Endothelial cell (in vitro differentiated cells): ENCODE measurements around the gene USP51. TPM values are rescaled to one million over a fixed set of nuclear protein-coding genes. Genes with fewer than 3 reads are reported as not detected.
"Not testable (repeated sequence)": the region's sequence is repeated elsewhere in the genome, so short reads cannot be mapped to it uniquely, and the experiment has no call there.

Source experiments
- DNase-seq: peaks from one replicate; pipeline ENCODE4 v3.0.0; 2021; ENCODE audit warnings: low spot score
- H3K27ac Mint-ChIP-seq: one replicate; pipeline ENCODE4 v1.8.0; 2021; ENCODE audit warnings: mixed read lengths, inconsistent platforms; ENCODE audit not compliant: unreplicated experiment
- H3K27me3 Mint-ChIP-seq: one replicate; pipeline ENCODE4 v1.8.0; 2021; ENCODE audit warnings: mild to moderate bottlenecking, moderate library complexity, mixed read lengths, inconsistent platforms; ENCODE audit not compliant: unreplicated experiment
- H3K36me3 Mint-ChIP-seq: one replicate; pipeline ENCODE4 v1.8.0; 2021; ENCODE audit warnings: mild to moderate bottlenecking, low read depth, mixed read lengths, inconsistent platforms; ENCODE audit not compliant: unreplicated experiment
- H3K4me1 Mint-ChIP-seq: one replicate; pipeline ENCODE4 v1.8.0; 2021; ENCODE audit warnings: mild to moderate bottlenecking, mixed read lengths, inconsistent platforms; ENCODE audit not compliant: unreplicated experiment
- H3K4me3 Mint-ChIP-seq: one replicate; pipeline ENCODE4 v1.8.0; 2021; ENCODE audit warnings: mild to moderate bottlenecking, mixed read lengths, inconsistent platforms; ENCODE audit not compliant: unreplicated experiment
- H3K9me3 Mint-ChIP-seq: one replicate; pipeline ENCODE4 v1.8.0; 2021; ENCODE audit warnings: mixed read lengths, inconsistent platforms; ENCODE audit not compliant: unreplicated experiment
- CTCF ChIP-seq: fragments of 200-600 bp; sonication (generic); IDR thresholded peaks from one replicate; pipeline ENCODE4 v1.5.0; 2021; ENCODE audit warnings: antibody characterized with exemption; ENCODE audit not compliant: unreplicated experiment
- long read RNA-seq: library from polyadenylated mRNA; unstranded; transcript quantifications from one replicate; pipeline ENCODE4 v2.0.0, GENCODE V29; 2020; ENCODE audit not compliant: unreplicated experiment
- total RNA-seq: library from RNA; stranded (reverse); fragmentation: NEBNext Ultra II Directional; extraction: Animal tissue kit (Norgen Biotek cat#: 25700); gene quantifications from one replicate; pipeline ENCODE4 v1.2.1, GENCODE V29; 2021; ENCODE audit not compliant: unreplicated experiment

Gene USP51
- total RNA-seq = 6.3 TPM
- long read RNA-seq = 0 reads

DNA sequence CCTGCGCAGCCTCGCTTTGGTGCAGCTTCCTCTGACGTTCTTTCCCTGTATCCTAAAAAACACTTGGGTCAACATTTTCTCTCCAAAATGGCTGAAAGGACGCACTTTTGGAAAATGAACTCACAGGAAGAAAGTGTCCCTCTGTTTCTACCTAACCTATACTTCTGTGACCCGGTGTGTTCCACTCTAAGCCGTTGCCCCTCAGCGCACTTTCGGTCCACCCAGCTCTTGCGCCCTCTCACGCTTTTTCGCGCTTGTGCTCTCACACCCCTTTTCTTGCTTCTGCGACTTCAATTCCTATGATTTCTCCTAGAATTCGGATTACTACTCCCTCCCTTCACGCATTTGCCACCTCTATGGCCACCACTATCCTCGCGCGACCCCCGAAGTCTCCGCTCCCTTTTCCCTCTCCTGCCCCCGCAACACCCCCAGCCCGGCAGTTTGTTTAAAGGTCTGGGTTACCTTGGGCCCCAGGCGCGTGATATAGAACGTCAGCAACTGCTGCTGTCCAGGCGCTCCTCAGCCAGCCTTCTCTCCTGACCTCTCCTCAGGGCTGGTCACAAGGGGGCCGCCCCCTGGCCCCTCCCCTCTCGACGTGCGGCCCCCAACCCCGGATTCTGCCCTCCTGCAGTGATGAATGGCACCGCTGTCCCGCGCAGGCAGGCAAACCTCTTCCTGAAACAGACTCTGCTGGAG lies at the start of gene USP51:
USP51 (minus strand) TSS at position 535 of the 696 bp plus-strand sequence. CDS start 909 bp downstream, outside the sequence.
- Mint-ChIP-seq H3K4me3 (peak within 1 kb of the TSS; percentile 96), H3K4me1 (peaks cover 5% of the 10 kb centered on the region), H3K36me3 (peaks cover 3% of the 10 kb centered on the region), H3K9me3 (no peaks in the 10 kb centered on the region), H3K27me3 (no peaks in the 10 kb centered on the region), H3K27ac (peak within 1 kb of the TSS; percentile 95)
- TF ChIP-seq CTCF = no peak
- peak; percentile 40 for DNase-seq

GRCh38 chrX:55524487-55524886 lies 34.8 kb upstream of the USP51 start:
- no peak overlapping the region for H3K4me3 Mint-ChIP-seq
- H3K9me3 Mint-ChIP-seq = no peaks in the 10 kb centered on the region
- H3K27me3 Mint-ChIP-seq = no peaks in the 10 kb centered on the region
- no peak for TF ChIP-seq CTCF
- H3K36me3 Mint-ChIP-seq = no peaks in the 10 kb centered on the region
- DNase-seq = no peak
- no peaks in the 10 kb centered on the region for H3K4me1 Mint-ChIP-seq
- H3K27ac Mint-ChIP-seq = no peak overlapping the region

DNA sequence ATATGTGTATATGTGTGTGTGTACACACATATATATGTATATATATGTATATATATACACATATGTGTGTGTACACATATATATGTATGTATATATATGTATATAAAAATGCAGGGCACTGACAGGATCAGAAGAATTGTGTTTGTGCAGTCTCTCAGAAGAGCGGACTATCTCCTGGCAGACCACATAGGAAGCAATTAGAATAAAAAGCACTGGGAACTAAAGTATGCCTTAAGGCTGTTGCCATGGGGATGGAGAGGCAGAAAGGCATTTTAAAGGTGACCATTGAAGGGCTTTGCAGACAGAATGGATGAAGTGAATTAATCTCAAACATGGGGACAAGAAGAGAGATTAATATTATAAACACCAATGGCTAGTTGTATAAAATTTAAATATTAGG lies 33.7 kb upstream of the USP51 start:
- no peak overlapping the region for H3K27ac Mint-ChIP-seq
- DNase-seq = no peak
- H3K9me3 Mint-ChIP-seq = no peaks in the 10 kb centered on the region
- no peaks in the 10 kb centered on the region for H3K27me3 Mint-ChIP-seq
- no peak for TF ChIP-seq CTCF
- no peaks in the 10 kb centered on the region for H3K36me3 Mint-ChIP-seq
- no peak overlapping the region for H3K4me3 Mint-ChIP-seq
- H3K4me1 Mint-ChIP-seq = no peaks in the 10 kb centered on the region

DNA sequence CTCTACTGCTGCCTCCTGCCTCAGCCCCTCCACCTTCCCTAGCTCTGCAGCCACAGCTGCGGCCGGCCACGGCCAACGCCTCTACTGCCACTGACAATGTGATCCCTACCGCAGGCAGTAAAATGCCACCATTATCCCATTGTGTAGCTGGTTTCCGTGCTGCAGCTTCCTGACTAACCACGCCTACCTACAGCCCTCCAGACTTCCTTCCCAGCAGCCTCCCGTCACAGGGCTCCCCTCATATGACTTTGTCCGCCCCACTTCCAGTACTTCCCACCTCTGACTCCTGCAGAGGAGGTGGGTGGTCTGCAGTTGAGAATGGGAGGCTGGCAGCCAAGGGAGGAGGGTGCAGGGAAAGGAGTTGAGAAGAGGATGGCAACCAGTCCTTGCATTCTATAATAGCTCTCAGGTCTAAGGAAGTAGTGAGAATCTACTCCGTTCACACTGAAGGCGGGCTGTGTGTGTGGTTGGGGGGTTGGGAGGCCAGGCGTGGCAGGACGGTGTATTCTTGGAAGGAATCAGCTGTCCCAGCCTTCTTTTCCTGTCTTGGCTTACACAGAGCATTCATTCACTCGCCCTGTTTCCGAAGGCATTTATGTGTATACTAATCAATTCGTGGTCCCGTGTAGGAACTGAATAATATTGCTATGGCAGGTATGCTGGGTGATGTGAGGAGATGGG lies 33.1 kb upstream of the USP51 start:
- H3K27ac Mint-ChIP-seq = peak overlapping the region; percentile 48
- no peaks in the 10 kb centered on the region for H3K27me3 Mint-ChIP-seq
- no peak for DNase-seq
- H3K9me3 Mint-ChIP-seq = no peaks in the 10 kb centered on the region
- H3K4me3 Mint-ChIP-seq = no peak overlapping the region
- H3K4me1 Mint-ChIP-seq = no peaks in the 10 kb centered on the region
- no peaks in the 10 kb centered on the region for H3K36me3 Mint-ChIP-seq
- no peak for TF ChIP-seq CTCF

DNA sequence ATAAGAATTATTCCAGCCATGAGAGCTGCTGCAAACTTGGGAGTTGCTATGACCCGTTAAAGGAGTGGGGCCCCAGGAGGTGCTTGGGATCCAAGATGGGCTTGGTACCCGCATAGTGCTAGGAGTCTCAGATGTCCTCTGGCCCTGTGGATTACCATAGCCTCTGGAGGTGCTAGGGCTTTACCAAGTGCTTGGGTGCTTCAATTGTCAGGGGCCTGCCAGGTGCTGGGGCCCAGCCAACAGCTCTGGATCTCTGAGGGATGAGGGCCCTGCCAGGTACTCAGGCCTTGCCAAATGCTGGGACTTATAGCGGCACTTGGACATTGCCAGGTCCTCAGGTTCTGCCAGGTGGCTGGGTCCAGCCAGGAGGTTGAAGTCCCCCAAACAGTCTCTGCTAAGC lies 32.0 kb upstream of the USP51 start:
- Mint-ChIP-seq H3K9me3 (no peaks in the 10 kb centered on the region), H3K4me3 (no peak overlapping the region), H3K27ac (no peak overlapping the region), H3K27me3 (no peaks in the 10 kb centered on the region), H3K4me1 (no peaks in the 10 kb centered on the region), H3K36me3 (no peaks in the 10 kb centered on the region)
- DNase-seq = no peak
- TF ChIP-seq CTCF = no peak

DNA sequence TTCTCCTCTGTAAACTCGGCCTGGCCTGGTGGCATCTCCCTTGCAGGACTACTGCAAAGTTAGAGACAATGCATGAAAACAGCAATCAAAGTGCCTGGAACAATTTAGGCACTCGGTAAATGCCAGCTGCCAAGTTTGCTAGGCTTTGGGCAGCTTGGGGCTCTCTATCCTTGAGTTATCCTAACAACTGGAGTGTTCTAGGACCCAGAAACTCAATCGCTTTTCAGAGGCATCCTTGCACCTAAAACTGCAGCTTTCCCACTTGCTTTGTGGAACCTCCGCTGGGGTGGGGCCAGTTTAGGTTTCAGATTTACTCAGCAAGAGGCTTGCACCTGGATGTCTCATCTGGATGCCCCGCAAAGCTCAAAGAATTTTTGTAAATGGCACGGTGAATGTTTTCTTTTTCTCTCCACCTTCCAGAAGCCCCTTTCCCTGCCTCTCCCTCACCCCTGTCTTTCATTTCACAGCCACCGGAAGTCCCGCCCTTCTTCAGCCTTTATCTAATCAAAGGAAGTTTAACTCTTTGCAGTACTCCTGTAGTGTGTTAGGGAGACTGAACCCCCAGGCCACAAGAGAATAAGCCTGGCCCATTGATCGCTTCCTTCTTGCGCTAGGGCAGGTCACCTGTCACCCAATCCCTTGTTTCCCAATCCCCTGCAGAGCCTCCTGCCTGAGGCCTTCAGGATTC lies 27.3 kb upstream of the USP51 start:
- not testable (repeated sequence) for H3K27ac Mint-ChIP-seq, H3K36me3 Mint-ChIP-seq, H3K9me3 Mint-ChIP-seq, H3K4me3 Mint-ChIP-seq, H3K4me1 Mint-ChIP-seq, H3K27me3 Mint-ChIP-seq, DNase-seq
